H1 (cell line): ENCODE data around the gene EPHB1. TPM values are rescaled to one million over a fixed set of nuclear protein-coding genes. Genes with fewer than 3 reads are reported as not detected.

ENCODE experiments used
- CBX8 ChIP-seq: fragments of 300-800, 300-1000 bp; sonication (generic); IDR thresholded peaks from 2 replicates; pipeline ENCODE4 v1.7.1; 2016; ENCODE audit warnings: low read depth, low read length, borderline replicate concordance
- RAD21 ChIP-seq, 2 experiments: IDR thresholded peaks in 1 of 2; conservative IDR thresholded peaks in 1 of 2; 2 replicates each; pipeline ENCODE4 v1.6.1; 2011; ENCODE audit warnings: low read depth in 2 of 2, low read length in 2 of 2, improper control_type of control experiment in 1 of 2, inconsistent platforms in 1 of 2, mild to moderate bottlenecking in 1 of 2, moderate library complexity in 1 of 2
- SAP30 ChIP-seq: fragments of 300-600 bp; sonication (generic); IDR thresholded peaks from 2 replicates; pipeline ENCODE4 v1.7.1; 2012; ENCODE audit warnings: low read length, moderate library complexity, mild to moderate bottlenecking, inconsistent platforms; ENCODE audit not compliant: insufficient read depth, insufficient replicate concordance
- SIN3A ChIP-seq, 2 experiments: IDR thresholded peaks in 1 of 2; conservative IDR thresholded peaks in 1 of 2; 2 replicates each; pipeline ENCODE4 v1.6.1; 2011 to 2012; ENCODE audit warnings: low read length in 2 of 2, improper control_type of control experiment in 1 of 2, low read depth in 1 of 2, mild to moderate bottlenecking in 1 of 2
- SP1 ChIP-seq: IDR thresholded peaks from 2 replicates; pipeline ENCODE4 v1.6.1; 2011; ENCODE audit warnings: low read depth, low read length
- polyA plus RNA-seq, 7 experiments: library from polyadenylated mRNA; depleted of rRNA in 3 of 7; stranded (reverse) in 5 of 7; unstranded in 2 of 7; fragments of >200 nt in 5 of 7; fragments of 200-250 nt in 2 of 7; gene quantifications; 1 replicate in 5 of 7; 2 replicates in 1 of 7; 4 replicates in 1 of 7; pipeline versions ENCODE4 v1.2.1 to v1.2.3, GENCODE V29; 2011 to 2013; ENCODE audit warnings: missing spikeins in 2 of 7, mixed read lengths in 2 of 7
- total RNA-seq: library from RNA; stranded (reverse); fragmentation: NEBNext Ultra II Directional; extraction: Animal tissue kit (Norgen Biotek cat#: 25700); gene quantifications from 2 replicates; pipeline ENCODE4 v1.2.1, GENCODE V29; 2021

EPHB1 gene
- total and polyA plus RNA-seq, 2 of the 8 experiments (the other 6 are each of a cell fraction or from before 2014, with no cell fraction given), result 3.5 to 5.9 TPM

GRCh38 chr3:134938029-134938525 is 143.0 kb downstream of the EPHB1 start (continued):
- TF ChIP-seq RAD21 (IDR thresholded peaks at IDR 0.05 in 1 of 2, conservative IDR thresholded peaks at IDR 0.05 in 1 of 2; ENCODE audit: low read depth in 2 of 2, low read length in 2 of 2) (peak in 1 of 2 experiments; percentile 16; a peak in 1 of 4 replicates), CBX8 (no peak), SAP30 (peak; percentile 58), SIN3A (conservative IDR thresholded peaks at IDR 0.05 in 1 of 2, IDR thresholded peaks at IDR 0.05 in 1 of 2; ENCODE audit: low read depth in 1 of 2, low read length in 2 of 2) (peak; percentile 63 to 81; a peak in 3 of 4 replicates), SP1 (no peak)
